HCT116 (cell line): ENCODE results near the gene SNX10. TPM values are rescaled to one million over a fixed set of nuclear protein-coding genes. Genes with fewer than 3 reads are reported as not detected.

Experiments used
- ATAC-seq: fragments of 200-7000 bp; cut with Tn5 transposase; 2 replicates; pipeline ENCODE4 v1.9.1; 2020; ENCODE audit warnings: mild to moderate bottlenecking, moderate library complexity
- BruUV-seq: library from RNA; stranded (reverse); fragments of 400-500 nt; replicated peaks from 2 replicates; lab custom pipeline; 2021; lab: Mats Ljungman, UMichigan
- CTCF ChIA-PET: fragments of 300-600 bp; sonication (Branson Sonifier 250); formaldehyde crosslinking; loops from one replicate; lab custom pipeline; 2021; ENCODE audit warnings: antibody characterized with exemption; lab: Charles Lee
- POLR2A ChIA-PET: fragments of 300-600, 350-600 bp; sonication (Branson Sonifier 250); formaldehyde crosslinking; loops from one replicate; lab custom pipeline; 2021; ENCODE audit warnings: antibody characterized with exemption; lab: Charles Lee
- RAD21 ChIA-PET, 2 experiments: fragments of 300-600 bp; sonication (Branson Sonifier 250); formaldehyde crosslinking; loops; one replicate each; lab custom pipeline; 2023; ENCODE audit warnings: low total read pairs in 2 of 2; ENCODE audit not compliant: uncharacterized antibody in 2 of 2, unreplicated experiment in 2 of 2, low non-redundant PET in 1 of 2; lab: Charles Lee
- DNase-seq: peaks from one replicate; pipeline ENCODE4 v3.0.0-alpha.2; 2010; ENCODE audit warnings: low read depth, low spot score
- H2AFZ ChIP-seq: fragments of 200-600 bp; shearing (Covaris generic), sonication (generic); 2 replicates; pipeline ENCODE4 v1.6.1; 2017; ENCODE audit warnings: low read depth, mixed run types, mixed read lengths, antibody characterized with exemption, low read length; ENCODE audit not compliant: poor library complexity, severe bottlenecking
- H3K27ac ChIP-seq: 2 replicates; pipeline ENCODE4 v1.5.1; 2012; ENCODE audit warnings: low read depth, low read length
- H3K27me3 ChIP-seq: fragments of 200-600 bp; sonication (generic); 2 replicates; pipeline ENCODE4 v1.6.1; 2016; ENCODE audit warnings: mixed run types, low read length, mixed read lengths; ENCODE audit not compliant: insufficient read depth
- H3K36me3 ChIP-seq, 2 experiments: fragments of 200-500 bp in 1 of 2; fragments of 200-600 bp in 1 of 2; sonication (Bioruptor generic) in 1 of 2; sonication (generic) in 1 of 2; 2 replicates each; pipeline versions ENCODE4 v1.5.1 to v1.6.1; 2014 to 2016; ENCODE audit warnings: low read length in 2 of 2, inconsistent platforms in 1 of 2, mixed read lengths in 1 of 2, mixed run types in 1 of 2; ENCODE audit not compliant: insufficient read depth in 2 of 2, control insufficient read depth in 1 of 2
- H3K4me1 ChIP-seq, 2 experiments: fragments of 200-600 bp in 1 of 2; sonication (generic) in 1 of 2; 2 replicates each; pipeline versions ENCODE4 v1.5.1 to v1.6.1; 2012 to 2017; ENCODE audit warnings: low read length in 2 of 2, inconsistent platforms in 1 of 2, mild to moderate bottlenecking in 1 of 2, mixed read lengths in 1 of 2, mixed run types in 1 of 2, moderate library complexity in 1 of 2; ENCODE audit not compliant: insufficient read depth in 2 of 2, control insufficient read depth in 1 of 2
- H3K4me2 ChIP-seq: fragments of 200-600 bp; sonication (generic); 2 replicates; pipeline ENCODE4 v1.6.1; 2017; ENCODE audit warnings: mixed run types, low read length, mixed read lengths
- H3K4me3 ChIP-seq, 2 experiments: fragments of 200-600 bp in 1 of 2; sonication (generic) in 1 of 2; replicated peaks in 1 of 2; 2 replicates each; pipeline ENCODE4 v1.5.1; 2011 to 2016; ENCODE audit warnings: low read length in 2 of 2, control low read depth in 1 of 2, low read depth in 1 of 2, mild to moderate bottlenecking in 1 of 2, mixed read lengths in 1 of 2, mixed run types in 1 of 2
- H3K79me2 ChIP-seq: fragments of 200-600 bp; sonication (generic); 2 replicates; pipeline ENCODE4 v1.6.1; 2017; ENCODE audit warnings: mild to moderate bottlenecking, mixed run types, low read length, moderate library complexity, mixed read lengths; ENCODE audit not compliant: insufficient read depth
- H3K9ac ChIP-seq: fragments of 200-600 bp; sonication (generic); 2 replicates; pipeline ENCODE4 v1.6.1; 2016; ENCODE audit warnings: low read length, mixed read lengths
- H3K9me2 ChIP-seq: fragments of 200-600 bp; sonication (generic), shearing (Covaris generic); 2 replicates; pipeline ENCODE4 v1.6.1; 2017; ENCODE audit warnings: mixed run types, mild to moderate bottlenecking, moderate library complexity; ENCODE audit not compliant: insufficient read depth
- H3K9me3 ChIP-seq, 2 experiments: fragments of 200-500 bp in 1 of 2; fragments of 200-600 bp in 1 of 2; sonication (Bioruptor generic) in 1 of 2; sonication (generic) in 1 of 2; 2 replicates each; pipeline ENCODE4 v1.6.1; 2014 to 2017; ENCODE audit warnings: low read length in 2 of 2, mixed read lengths in 2 of 2, inconsistent platforms in 1 of 2, low read depth in 1 of 2, mild to moderate bottlenecking in 1 of 2, mixed run types in 1 of 2, moderate library complexity in 1 of 2; ENCODE audit not compliant: control insufficient read depth in 1 of 2, insufficient read depth in 1 of 2
- H4K20me1 ChIP-seq: fragments of 200-600 bp; sonication (generic), shearing (Covaris generic); 2 replicates; pipeline ENCODE4 v1.6.1; 2017; ENCODE audit warnings: mixed run types, mild to moderate bottlenecking, moderate library complexity; ENCODE audit not compliant: insufficient read depth
- CEBPB ChIP-seq: IDR thresholded peaks from 2 replicates; pipeline ENCODE4 v1.6.1; 2012; ENCODE audit warnings: low read depth
- EGR1 ChIP-seq: IDR thresholded peaks from 2 replicates; pipeline ENCODE4 v1.6.1; 2012; ENCODE audit warnings: low read depth
- EZH2 ChIP-seq: fragments of 200-600 bp; sonication (generic); IDR thresholded peaks from 2 replicates; pipeline ENCODE4 v1.6.1; 2017; ENCODE audit warnings: antibody characterized with exemption, mixed run types
- EZH2phosphoT487 ChIP-seq: fragments of 200-600 bp; IDR thresholded peaks from 2 replicates; pipeline ENCODE4 v1.6.1; 2018; ENCODE audit warnings: antibody characterized with exemption, borderline replicate concordance
- POLR2A ChIP-seq: IDR thresholded peaks from 2 replicates; pipeline ENCODE4 v1.7.0; 2011; ENCODE audit warnings: borderline replicate concordance; ENCODE audit not compliant: insufficient read depth, insufficient read length; ENCODE audit errors: extremely low read depth
- POLR2AphosphoS5 ChIP-seq: IDR thresholded peaks from 2 replicates; pipeline ENCODE4 v1.6.1; 2011; ENCODE audit warnings: mild to moderate bottlenecking, low read depth, low read length, moderate library complexity
- RAD21 ChIP-seq: IDR thresholded peaks from 2 replicates; pipeline ENCODE4 v1.6.1; 2012; ENCODE audit warnings: low read depth, mild to moderate bottlenecking
- SP1 ChIP-seq: IDR thresholded peaks from 2 replicates; pipeline ENCODE4 v1.6.1; 2012; ENCODE audit warnings: low read depth
- SRF ChIP-seq: IDR thresholded peaks from 2 replicates; pipeline ENCODE4 v1.6.1; 2012; ENCODE audit warnings: low read depth
- TCF7L2 ChIP-seq: IDR thresholded peaks from 2 replicates; pipeline ENCODE4 v1.7.0; 2011; ENCODE audit warnings: borderline replicate concordance, inconsistent platforms; ENCODE audit not compliant: insufficient read depth, insufficient read length; ENCODE audit errors: extremely low read depth
- YY1 ChIP-seq: IDR thresholded peaks from 2 replicates; pipeline ENCODE4 v1.6.1; 2011; ENCODE audit warnings: low read length, low read depth, moderate library complexity, mild to moderate bottlenecking; ENCODE audit not compliant: insufficient replicate concordance; ENCODE audit errors: extremely low read depth
- ZFX ChIP-seq: fragments of 450-650 bp; IDR thresholded peaks from 2 replicates; pipeline ENCODE4 v1.6.1; 2017
- ZNF274 ChIP-seq: fragments of 200-500 bp; sonication (Bioruptor generic); IDR thresholded peaks from 2 replicates; pipeline ENCODE4 v1.6.1; 2014; ENCODE audit warnings: mild to moderate bottlenecking, low read depth, low read length, inconsistent platforms
- intact Hi-C: fragments of 100-400 bp; cut with micrococcal nuclease; formaldehyde crosslinking; loops from 2 replicates; pipeline ENCODE4 v1.10.0; 2022
- total RNA-seq: library from RNA; stranded (reverse); gene quantifications from one replicate; pipeline ENCODE4 v1.2.1, GENCODE V29; 2021; ENCODE audit not compliant: unreplicated experiment
- TF ChIP-seq, protein P1 (sequence below): IDR thresholded peaks from 2 replicates; pipeline ENCODE4 v1.6.1; 2012
- TF ChIP-seq, protein P2 (sequence below), 3 experiments: fragments of 200-600 bp in 1 of 3; sonication (generic) in 1 of 3; IDR thresholded peaks in 2 of 3; conservative IDR thresholded peaks in 1 of 3; 2 replicates each; pipeline ENCODE4 v1.5.1; 2012 to 2017; ENCODE audit warnings: low read depth in 2 of 3, low read length in 2 of 3, antibody characterized with exemption in 1 of 3, borderline replicate concordance in 1 of 3, control low read depth in 1 of 3, mild to moderate bottlenecking in 1 of 3, mixed read lengths in 1 of 3, mixed run types in 1 of 3, moderate library complexity in 1 of 3; ENCODE audit not compliant: insufficient read depth in 1 of 3
- TF ChIP-seq, protein P3 (sequence below): IDR thresholded peaks from 2 replicates; pipeline ENCODE4 v1.6.1; 2012
- TF ChIP-seq, protein P4 (sequence below): IDR thresholded peaks from 2 replicates; pipeline ENCODE4 v1.6.1; 2011; ENCODE audit warnings: mild to moderate bottlenecking, low read length, moderate library complexity; ENCODE audit not compliant: insufficient replicate concordance; ENCODE audit errors: extremely low read depth

The SNX10 gene
- total RNA-seq, 1 experiment from 2014 or later = 26.9 TPM

DNA sequence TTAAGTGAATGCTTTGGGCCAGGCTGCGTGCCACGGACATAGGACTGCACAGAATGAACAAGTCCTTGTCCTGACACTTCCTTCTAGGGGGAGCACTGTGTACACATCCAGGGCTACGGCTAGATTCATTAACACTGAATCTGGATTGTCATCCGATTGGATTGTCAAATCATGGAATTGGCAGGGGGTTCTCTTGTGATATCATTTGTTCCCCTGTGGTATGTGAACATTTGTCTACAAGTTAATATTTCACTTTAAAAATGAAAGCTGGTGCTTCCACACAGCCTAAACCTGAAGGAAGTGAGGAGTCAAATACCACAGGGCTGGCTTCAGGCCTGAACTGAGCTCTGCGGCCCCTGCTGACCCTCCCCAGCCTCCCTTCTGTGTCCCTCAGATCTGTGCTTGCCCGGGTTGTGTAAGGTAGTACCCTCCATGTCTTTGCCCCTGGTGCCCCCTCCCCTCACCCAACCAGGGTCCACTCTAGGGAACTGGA is 75.6 kb downstream of the SNX10 start:
- CTCF ChIA-PET = interaction anchor here (4.8 kb wide), 1 partner anchor 473 kb away, joined by 94 read pairs; no protein-coding TSS in a partner anchor
- intact Hi-C loops = no loop called here
- no peak for DNase-seq
- Histone ChIP-seq H3K4me3 (no peak overlapping the region), H2AFZ (no peak overlapping the region), H3K27ac (no peak overlapping the region), H3K9ac (no peak overlapping the region), H3K36me3 (peaks cover under 1 to 2% of the 10 kb centered on the region in 2 experiments; a peak in 1 of 4 replicates), H3K27me3 (no peaks in the 10 kb centered on the region), H3K79me2 (no peaks in the 10 kb centered on the region), H3K4me1 (no peaks in the 10 kb centered on the region), H3K9me2 (no peaks in the 10 kb centered on the region), H4K20me1 (no peaks in the 10 kb centered on the region), H3K4me2 (no peak overlapping the region), H3K9me3 (no peaks in the 10 kb centered on the region)
- TF ChIP-seq CEBPB = no peak
- TF ChIP-seq ZFX = no peak
- TF ChIP-seq, protein P1, sequence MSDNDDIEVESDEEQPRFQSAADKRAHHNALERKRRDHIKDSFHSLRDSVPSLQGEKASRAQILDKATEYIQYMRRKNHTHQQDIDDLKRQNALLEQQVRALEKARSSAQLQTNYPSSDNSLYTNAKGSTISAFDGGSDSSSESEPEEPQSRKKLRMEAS = no peak
- TF ChIP-seq EZH2 = no peak
- no peak for TF ChIP-seq RAD21
- TF ChIP-seq YY1 = no peak
- TF ChIP-seq POLR2A = no peak
- no peak for TF ChIP-seq SRF
- TF ChIP-seq, protein P2, sequence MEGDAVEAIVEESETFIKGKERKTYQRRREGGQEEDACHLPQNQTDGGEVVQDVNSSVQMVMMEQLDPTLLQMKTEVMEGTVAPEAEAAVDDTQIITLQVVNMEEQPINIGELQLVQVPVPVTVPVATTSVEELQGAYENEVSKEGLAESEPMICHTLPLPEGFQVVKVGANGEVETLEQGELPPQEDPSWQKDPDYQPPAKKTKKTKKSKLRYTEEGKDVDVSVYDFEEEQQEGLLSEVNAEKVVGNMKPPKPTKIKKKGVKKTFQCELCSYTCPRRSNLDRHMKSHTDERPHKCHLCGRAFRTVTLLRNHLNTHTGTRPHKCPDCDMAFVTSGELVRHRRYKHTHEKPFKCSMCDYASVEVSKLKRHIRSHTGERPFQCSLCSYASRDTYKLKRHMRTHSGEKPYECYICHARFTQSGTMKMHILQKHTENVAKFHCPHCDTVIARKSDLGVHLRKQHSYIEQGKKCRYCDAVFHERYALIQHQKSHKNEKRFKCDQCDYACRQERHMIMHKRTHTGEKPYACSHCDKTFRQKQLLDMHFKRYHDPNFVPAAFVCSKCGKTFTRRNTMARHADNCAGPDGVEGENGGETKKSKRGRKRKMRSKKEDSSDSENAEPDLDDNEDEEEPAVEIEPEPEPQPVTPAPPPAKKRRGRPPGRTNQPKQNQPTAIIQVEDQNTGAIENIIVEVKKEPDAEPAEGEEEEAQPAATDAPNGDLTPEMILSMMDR (IDR thresholded peaks at IDR 0.05 in 2 of 3, conservative IDR thresholded peaks at IDR 0.05 in 1 of 3; ENCODE audit: borderline replicate concordance in 1 of 3, insufficient read depth in 1 of 3, low read depth in 2 of 3, low read length in 2 of 3) = no peak
- no peak for TF ChIP-seq EGR1
- TF ChIP-seq ZNF274 = no peak
- TF ChIP-seq, protein P3, sequence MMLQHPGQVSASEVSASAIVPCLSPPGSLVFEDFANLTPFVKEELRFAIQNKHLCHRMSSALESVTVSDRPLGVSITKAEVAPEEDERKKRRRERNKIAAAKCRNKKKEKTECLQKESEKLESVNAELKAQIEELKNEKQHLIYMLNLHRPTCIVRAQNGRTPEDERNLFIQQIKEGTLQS = no peak
- TF ChIP-seq, protein P4, sequence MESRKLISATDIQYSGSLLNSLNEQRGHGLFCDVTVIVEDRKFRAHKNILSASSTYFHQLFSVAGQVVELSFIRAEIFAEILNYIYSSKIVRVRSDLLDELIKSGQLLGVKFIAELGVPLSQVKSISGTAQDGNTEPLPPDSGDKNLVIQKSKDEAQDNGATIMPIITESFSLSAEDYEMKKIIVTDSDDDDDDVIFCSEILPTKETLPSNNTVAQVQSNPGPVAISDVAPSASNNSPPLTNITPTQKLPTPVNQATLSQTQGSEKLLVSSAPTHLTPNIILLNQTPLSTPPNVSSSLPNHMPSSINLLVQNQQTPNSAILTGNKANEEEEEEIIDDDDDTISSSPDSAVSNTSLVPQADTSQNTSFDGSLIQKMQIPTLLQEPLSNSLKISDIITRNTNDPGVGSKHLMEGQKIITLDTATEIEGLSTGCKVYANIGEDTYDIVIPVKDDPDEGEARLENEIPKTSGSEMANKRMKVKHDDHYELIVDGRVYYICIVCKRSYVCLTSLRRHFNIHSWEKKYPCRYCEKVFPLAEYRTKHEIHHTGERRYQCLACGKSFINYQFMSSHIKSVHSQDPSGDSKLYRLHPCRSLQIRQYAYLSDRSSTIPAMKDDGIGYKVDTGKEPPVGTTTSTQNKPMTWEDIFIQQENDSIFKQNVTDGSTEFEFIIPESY = no peak
- no peak for TF ChIP-seq TCF7L2
- no peak for TF ChIP-seq SP1
- TF ChIP-seq POLR2AphosphoS5 = no peak
- TF ChIP-seq EZH2phosphoT487 = no peak
- ATAC-seq = no peak
- no TSS peak for BruUV-seq
- RAD21 ChIA-PET = no interaction called here
- POLR2A ChIA-PET = no interaction called here
